HL-60/S4 (cell line): ENCODE measurements around the gene ST3GAL4.

Experiments used
- in situ Hi-C: fragments of 300-500 bp; cut with MboI; formaldehyde crosslinking; loops from 2 replicates; pipeline ENCODE4 v1.14.3; 2022; ENCODE audit warnings: low sequenced_read_pairs

ST3GAL4 gene

GRCh38 chr11:126355324-126355925 is at the start of gene ST3GAL4:
Gene ST3GAL4 (plus strand): TSS chr11:126355686. CDS start chr11:126406156, 50,470 bp downstream.
- in situ Hi-C loops: no loop called here

DNA sequence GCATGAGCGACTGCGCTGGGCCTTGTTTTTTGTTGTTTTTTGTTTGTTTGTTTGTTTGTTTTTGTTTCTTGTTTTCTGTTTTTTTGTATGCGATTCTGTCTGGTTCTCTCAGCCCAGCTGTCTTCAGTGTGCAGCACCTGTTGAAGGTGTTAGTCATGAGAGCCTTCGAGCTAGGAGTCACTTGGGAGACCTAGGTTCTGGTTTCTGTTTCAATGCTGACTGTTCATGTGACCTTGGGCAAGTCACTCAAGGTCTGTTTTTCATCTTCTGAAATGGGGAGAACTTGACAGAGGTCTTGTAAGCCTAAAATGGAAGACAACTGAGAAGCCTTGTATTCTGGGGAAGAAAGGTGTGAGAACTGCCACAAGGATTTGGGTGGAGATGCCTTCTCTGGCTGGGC is 49.8 kb upstream of the ST3GAL4 start:
- in situ Hi-C loops: loop anchor here (25.0 kb wide), 1 partner anchor 682 kb away; no protein-coding TSS in a partner anchor

GRCh38 chr11:126307706-126308105 is 47.8 kb upstream of the ST3GAL4 start:
- in situ Hi-C loops: loop anchor here (25.0 kb wide), 1 partner anchor 680 kb away; no protein-coding TSS in a partner anchor

- in situ Hi-C loops: loop anchor here (25.0 kb wide), 1 partner anchor 679 kb away; no protein-coding TSS in a partner anchor
These were observed 47.2 kb upstream of the ST3GAL4 start for GRCh38 chr11:126308271-126308671.

- in situ Hi-C loops: loop anchor here (25.0 kb wide), 1 partner anchor 679 kb away; no protein-coding TSS in a partner anchor
These were observed 46.7 kb upstream of the ST3GAL4 start for GRCh38 chr11:126308771-126309170.

- in situ Hi-C loops: loop anchor here (25.0 kb wide), 1 partner anchor 677 kb away; no protein-coding TSS in a partner anchor
These were observed 45.1 kb upstream of the ST3GAL4 start for GRCh38 chr11:126310200-126310991.

DNA sequence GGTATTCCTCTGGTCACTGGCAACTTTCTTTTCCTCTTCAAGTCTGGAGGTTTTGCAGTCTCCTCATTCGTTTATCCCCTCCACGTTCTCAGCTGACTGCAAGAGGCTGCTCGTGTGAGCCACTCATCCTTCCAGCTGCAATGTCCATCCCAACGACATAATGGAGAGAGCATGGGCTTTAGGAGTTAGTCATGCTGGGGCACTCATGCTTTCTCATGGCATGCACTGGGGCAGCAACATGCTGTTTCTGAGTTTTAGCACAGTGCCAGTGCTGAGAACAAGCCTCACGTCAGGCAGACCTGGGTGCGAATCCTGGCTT is 44.5 kb upstream of the ST3GAL4 start:
- in situ Hi-C loops: loop anchor here (25.0 kb wide), 1 partner anchor 676 kb away; no protein-coding TSS in a partner anchor

- in situ Hi-C loops: loop anchor here (25.0 kb wide), 1 partner anchor 676 kb away; no protein-coding TSS in a partner anchor
These were observed 43.8 kb upstream of the ST3GAL4 start for GRCh38 chr11:126311401-126312291.

GRCh38 chr11:126312961-126313360 is 42.5 kb upstream of the ST3GAL4 start:
- in situ Hi-C loops: loop anchor here (25.0 kb wide), 1 partner anchor 674 kb away; no protein-coding TSS in a partner anchor

DNA sequence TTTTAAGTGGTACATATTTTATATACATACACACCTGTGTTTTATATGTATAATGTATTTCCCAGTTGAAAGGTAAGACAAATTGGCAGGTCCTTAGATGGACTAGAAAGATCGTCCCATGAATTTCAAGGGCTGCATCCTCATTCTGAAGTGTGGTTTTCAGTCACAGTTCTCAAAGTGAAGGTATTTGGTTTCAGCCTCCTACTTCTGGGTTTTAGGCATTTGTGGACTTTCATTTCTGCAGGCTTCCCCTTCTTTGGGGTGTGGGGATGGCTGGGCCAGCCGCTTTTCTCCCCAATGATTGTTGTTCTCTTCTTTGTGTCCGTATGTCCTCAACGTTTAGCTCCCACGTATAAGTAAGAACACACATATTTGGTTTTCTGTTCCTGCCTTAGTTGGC is 41.7 kb upstream of the ST3GAL4 start:
- in situ Hi-C loops: loop anchor here (25.0 kb wide), 1 partner anchor 673 kb away; no protein-coding TSS in a partner anchor

DNA sequence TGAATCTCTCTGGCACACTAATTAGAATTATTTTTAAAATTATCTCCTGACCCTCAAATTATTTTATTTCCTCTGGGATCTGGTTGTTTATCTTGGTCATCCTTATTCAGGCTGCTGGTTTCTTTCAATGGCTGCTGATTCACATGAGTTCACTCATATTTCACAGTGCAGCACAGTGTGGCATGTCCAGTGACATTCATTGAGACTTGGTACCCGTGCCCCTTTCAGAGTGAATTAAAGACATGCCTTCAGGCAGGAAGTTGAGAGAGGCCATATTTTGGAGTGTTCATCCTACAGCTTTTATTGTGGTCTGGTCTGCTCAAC is 38.1 kb upstream of the ST3GAL4 start:
- in situ Hi-C loops: loop anchor here (25.0 kb wide), 1 partner anchor 670 kb away; no protein-coding TSS in a partner anchor

DNA sequence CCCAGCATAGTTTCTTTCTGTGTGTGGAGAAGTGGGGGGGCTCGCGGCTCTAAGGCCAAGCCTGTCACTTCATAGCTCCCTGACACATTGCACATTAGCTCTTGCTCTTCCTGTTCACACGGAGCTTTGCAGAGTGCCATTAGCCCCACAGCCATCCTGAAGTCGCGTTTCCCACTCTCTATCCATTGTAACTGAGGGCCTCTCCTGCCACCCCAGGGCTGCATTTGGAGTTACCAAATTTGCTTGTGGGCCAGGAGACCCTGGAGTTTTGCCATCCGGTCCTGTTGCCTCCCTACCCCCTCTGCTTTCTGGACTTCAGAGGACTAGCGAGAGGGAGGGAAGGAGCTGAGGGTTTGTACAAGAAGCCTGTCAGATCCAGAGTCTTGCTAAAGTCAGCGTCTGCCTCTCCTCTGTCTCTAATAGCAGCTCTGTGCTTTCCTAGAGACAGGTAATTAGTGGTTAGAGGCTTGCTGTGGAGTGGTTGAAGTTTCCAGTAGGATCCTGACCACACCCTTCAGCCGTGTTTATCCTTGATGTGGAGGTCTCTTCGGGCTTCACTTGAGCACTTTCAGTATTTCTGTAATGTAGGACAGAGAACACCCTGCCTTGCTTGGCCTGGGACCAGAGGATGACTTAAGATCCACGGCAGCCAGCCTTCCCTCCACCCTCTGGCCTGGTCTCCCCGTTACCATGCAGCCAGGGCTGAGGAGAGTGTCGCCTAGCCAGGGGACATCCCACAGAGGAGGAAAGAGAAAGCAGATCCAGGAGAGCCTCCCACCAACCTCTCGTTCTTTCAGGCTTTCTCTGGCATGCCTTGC is 37.5 kb upstream of the ST3GAL4 start:
- in situ Hi-C loops: loop anchor here (25.0 kb wide), 1 partner anchor 669 kb away; no protein-coding TSS in a partner anchor

DNA sequence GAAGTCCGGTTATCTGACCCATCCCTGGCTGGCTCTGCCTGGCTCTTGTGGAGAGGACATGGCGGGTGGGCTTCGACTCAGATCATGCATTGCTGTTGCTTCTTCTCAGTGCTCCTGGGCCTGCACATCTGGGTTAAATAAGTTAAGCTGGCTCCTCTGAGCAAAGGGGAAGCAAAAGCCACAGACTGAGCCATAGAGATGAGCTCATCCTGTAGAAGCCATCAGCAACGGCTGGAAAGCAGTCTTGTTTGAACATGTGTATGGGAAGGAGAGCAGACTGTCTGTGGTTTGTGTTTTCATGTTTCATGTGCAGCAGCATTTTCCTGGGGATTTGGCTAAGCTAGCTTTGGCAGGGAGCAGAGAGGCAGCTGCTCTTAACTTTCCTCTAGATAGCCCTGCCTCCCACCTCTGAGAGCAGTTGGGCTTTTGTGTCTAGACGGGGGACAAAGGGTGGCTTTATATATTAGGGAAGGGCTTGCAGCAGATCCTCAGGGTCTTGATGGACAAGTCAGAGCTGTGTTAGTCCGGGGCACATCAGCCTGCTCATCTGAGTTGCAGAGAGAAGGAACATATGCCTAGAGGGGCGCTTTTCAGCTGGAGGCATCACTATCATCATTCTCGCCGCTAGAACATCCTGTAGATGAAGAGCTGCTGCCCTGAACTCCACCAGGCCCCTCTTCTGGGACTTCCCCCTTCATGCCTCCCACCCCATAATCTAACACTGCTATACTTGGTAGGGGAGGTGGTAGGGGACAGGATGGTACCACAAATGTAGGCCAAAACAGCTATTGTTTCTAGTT is 36.7 kb upstream of the ST3GAL4 start:
- in situ Hi-C loops: loop anchor here (25.0 kb wide), 1 partner anchor 669 kb away; no protein-coding TSS in a partner anchor

DNA sequence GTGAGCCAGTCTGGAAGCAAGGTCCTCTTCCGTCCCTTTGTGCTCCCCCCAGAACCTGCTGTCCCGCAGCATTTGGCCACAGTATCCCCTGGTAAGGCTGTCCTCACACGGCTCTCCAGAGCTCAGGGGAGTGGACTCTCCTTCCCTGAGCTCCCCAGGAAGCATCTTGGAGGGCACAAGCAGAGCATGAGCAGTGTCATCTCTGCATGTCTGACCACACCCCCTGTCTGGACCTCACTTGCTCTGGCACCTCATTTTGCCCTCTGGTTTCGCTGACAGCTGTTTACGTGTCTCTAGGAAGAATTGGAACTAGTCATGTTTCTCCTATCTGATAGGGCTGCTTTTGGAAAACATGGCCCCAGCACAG is 36.1 kb upstream of the ST3GAL4 start:
- in situ Hi-C loops: loop anchor here (25.0 kb wide), 1 partner anchor 668 kb away; no protein-coding TSS in a partner anchor

- in situ Hi-C loops: loop anchor here (25.0 kb wide), 1 partner anchor 664 kb away; no protein-coding TSS in a partner anchor
These were observed 32.5 kb upstream of the ST3GAL4 start for GRCh38 chr11:126322996-126323395.

DNA sequence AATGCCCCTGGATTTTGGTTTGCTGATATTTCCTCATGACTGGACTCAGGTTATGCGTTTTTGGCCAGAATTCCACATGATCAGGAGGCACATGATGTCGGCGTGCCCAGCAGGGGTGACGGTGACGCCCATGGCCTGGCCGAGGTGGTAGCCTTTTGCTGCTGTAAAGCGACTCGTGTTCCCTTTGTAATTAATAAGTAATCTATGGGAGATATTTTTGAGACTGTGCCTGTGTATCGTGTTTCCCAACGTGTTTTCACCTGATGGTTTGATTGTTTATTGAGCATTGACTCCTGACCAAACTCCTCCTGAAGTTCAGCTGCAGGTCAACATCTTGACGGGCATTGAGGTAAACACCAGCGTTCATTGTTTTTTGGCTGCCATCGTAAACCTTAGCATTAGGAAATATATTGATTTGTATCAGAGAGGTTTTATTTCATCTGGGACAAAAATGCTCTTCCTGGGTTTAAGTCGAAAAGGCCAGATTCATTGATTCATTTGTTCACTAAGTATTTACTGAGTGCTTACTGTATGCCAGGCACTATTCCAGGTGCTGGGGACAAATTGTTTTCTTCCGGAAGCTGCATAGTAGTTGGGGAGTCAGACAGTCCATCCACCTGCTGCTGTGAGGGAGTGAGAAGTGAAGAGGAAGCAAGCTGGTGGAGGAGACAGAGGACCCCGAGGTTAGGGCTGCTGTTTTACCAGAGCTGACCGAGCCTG is 28.0 kb upstream of the ST3GAL4 start:
- in situ Hi-C loops: no loop called here

GRCh38 chr11:126328001-126328390 is 27.5 kb upstream of the ST3GAL4 start:
- in situ Hi-C loops: no loop called here

GRCh38 chr11:126328444-126328843 is 27.0 kb upstream of the ST3GAL4 start:
- in situ Hi-C loops: no loop called here
